Measurements from ENCODE around the gene SH3PXD2A. TPM values are rescaled to one million over a fixed set of nuclear protein-coding genes. Genes with fewer than 3 reads are reported as not detected.

SH3PXD2A gene
- polyA plus RNA-seq, 1 experiment: 50.2 TPM

DNA sequence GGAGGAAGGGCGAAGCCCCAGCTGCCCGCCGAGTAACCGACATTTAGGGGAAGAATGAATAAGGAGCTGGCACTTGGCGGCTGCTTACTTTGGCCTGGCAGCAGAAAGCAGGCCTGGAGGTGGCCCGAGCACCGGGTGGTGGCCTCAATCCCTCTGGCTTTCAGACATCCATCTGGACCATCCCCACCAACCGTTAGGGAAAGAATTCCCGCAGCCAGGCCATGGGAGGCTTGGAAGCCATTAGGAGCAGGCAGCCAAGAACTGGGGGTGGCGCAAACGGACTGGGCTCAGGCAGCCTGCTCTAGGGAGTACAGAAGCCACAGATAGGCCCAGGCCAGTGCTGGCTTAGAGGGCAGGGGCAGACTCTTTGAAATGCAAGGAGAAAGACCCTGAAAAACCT lies 229.2 kb downstream of the SH3PXD2A start:
- ChIA-PET CTCF (interaction anchor here (1.6 kb wide), 1 partner anchor 60 kb away, joined by 6 read pairs; no protein-coding TSS in a partner anchor), POLR2A (no interaction called here)
- TF ChIP-seq, protein P1, sequence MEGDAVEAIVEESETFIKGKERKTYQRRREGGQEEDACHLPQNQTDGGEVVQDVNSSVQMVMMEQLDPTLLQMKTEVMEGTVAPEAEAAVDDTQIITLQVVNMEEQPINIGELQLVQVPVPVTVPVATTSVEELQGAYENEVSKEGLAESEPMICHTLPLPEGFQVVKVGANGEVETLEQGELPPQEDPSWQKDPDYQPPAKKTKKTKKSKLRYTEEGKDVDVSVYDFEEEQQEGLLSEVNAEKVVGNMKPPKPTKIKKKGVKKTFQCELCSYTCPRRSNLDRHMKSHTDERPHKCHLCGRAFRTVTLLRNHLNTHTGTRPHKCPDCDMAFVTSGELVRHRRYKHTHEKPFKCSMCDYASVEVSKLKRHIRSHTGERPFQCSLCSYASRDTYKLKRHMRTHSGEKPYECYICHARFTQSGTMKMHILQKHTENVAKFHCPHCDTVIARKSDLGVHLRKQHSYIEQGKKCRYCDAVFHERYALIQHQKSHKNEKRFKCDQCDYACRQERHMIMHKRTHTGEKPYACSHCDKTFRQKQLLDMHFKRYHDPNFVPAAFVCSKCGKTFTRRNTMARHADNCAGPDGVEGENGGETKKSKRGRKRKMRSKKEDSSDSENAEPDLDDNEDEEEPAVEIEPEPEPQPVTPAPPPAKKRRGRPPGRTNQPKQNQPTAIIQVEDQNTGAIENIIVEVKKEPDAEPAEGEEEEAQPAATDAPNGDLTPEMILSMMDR (IDR thresholded peaks at IDR 0.05; ENCODE audit: insufficient read depth, low read depth, low read length): no peak
- Histone ChIP-seq H3K4me3 (ENCODE audit: low read depth, low read length) (no peak overlapping the region), H3K27me3 (ENCODE audit: control insufficient read depth, insufficient read depth, low read length) (no peaks in the 10 kb centered on the region), H3K36me3 (ENCODE audit: control insufficient read depth, insufficient read depth, low read length) (peaks cover 73% of the 10 kb centered on the region)
- no peak for DNase-seq (ENCODE audit: low read depth)

DNA sequence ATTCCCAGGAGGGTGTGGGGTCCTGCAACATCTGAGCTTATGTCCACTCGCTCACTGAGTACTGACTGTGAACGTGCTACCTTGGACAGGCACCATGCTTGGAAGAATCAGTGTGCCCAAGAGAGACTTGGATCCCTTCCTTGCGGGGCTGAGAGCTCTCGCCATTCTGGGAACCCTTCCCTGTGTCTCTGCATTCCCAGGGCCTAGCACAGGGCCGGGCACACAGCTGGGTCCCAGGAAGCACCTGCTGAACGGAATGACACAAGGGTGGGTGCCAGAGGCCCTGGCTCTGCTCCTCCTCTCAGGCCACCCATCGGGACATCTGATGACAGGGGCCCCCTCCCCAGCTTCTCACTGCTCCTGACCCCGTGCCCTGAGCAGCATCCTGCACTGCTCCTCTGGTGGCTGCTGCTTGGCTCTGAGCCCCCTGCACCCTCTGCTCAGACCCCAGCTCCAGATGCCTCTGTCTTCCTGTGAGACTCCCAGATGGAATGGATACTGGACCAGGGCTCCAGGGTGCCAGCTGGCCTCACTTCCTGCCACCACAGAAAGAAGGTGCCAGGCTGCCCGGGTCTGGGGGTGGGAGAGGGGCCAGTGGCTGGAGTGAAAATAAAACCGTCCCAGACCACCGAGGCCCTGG lies 232.3 kb downstream of the SH3PXD2A start:
- ChIA-PET POLR2A (no interaction called here), CTCF (interaction anchor here (0.6 to 1.0 kb wide), 2 partner anchors 30 to 73 kb away, joined by 3 to 8 read pairs; no protein-coding TSS in a partner anchor)
- H3K27me3 ChIP-seq (ENCODE audit: control insufficient read depth, insufficient read depth, low read length): no peaks in the 10 kb centered on the region
- TF ChIP-seq, protein P1 (IDR thresholded peaks at IDR 0.05; ENCODE audit: insufficient read depth, low read depth, low read length): no peak
- H3K36me3 ChIP-seq (ENCODE audit: control insufficient read depth, insufficient read depth, low read length): peaks cover 69% of the 10 kb centered on the region
- no peak for DNase-seq (ENCODE audit: low read depth)
- H3K4me3 ChIP-seq (ENCODE audit: low read depth, low read length): no peak overlapping the region

GRCh38 chr10:103622286-103622685 lies 233.1 kb downstream of the SH3PXD2A start:
- CTCF ChIA-PET: no interaction called here
- Histone ChIP-seq H3K27me3 (ENCODE audit: control insufficient read depth, insufficient read depth, low read length) (no peaks in the 10 kb centered on the region), H3K4me3 (ENCODE audit: low read depth, low read length) (no peak overlapping the region), H3K36me3 (ENCODE audit: control insufficient read depth, insufficient read depth, low read length) (peaks cover 63% of the 10 kb centered on the region)
- POLR2A ChIA-PET: no interaction called here
- DNase-seq (ENCODE audit: low read depth): no peak
- TF ChIP-seq, protein P1 (IDR thresholded peaks at IDR 0.05; ENCODE audit: insufficient read depth, low read depth, low read length): no peak

GRCh38 chr10:103621783-103622125 lies 233.6 kb downstream of the SH3PXD2A start:
- ChIA-PET CTCF (interaction anchor here (0.8 to 1.4 kb wide), 2 partner anchors 8 to 15 kb away, joined by 3 to 4 read pairs; no protein-coding TSS in a partner anchor), POLR2A (no interaction called here)
- TF ChIP-seq, protein P1 (IDR thresholded peaks at IDR 0.05; ENCODE audit: insufficient read depth, low read depth, low read length): no peak
- no peaks in the 10 kb centered on the region for H3K27me3 ChIP-seq (ENCODE audit: control insufficient read depth, insufficient read depth, low read length)
- H3K36me3 ChIP-seq (ENCODE audit: control insufficient read depth, insufficient read depth, low read length): peaks cover 61% of the 10 kb centered on the region
- no peak for DNase-seq (ENCODE audit: low read depth)
- H3K4me3 ChIP-seq (ENCODE audit: low read depth, low read length): no peak overlapping the region

- peaks cover 58% of the 10 kb centered on the region for H3K36me3 ChIP-seq (ENCODE audit: control insufficient read depth, insufficient read depth, low read length)
- POLR2A ChIA-PET: no interaction called here
- DNase-seq (ENCODE audit: low read depth): no peak
- H3K27me3 ChIP-seq (ENCODE audit: control insufficient read depth, insufficient read depth, low read length): no peaks in the 10 kb centered on the region
- CTCF ChIA-PET: interaction anchor here (0.8 to 1.8 kb wide), 4 partner anchors 9 to 65 kb away, joined by 3 to 8 read pairs (median 4); no protein-coding TSS in a partner anchor
- H3K4me3 ChIP-seq (ENCODE audit: low read depth, low read length): no peak overlapping the region
- TF ChIP-seq, protein P1 (IDR thresholded peaks at IDR 0.05; ENCODE audit: insufficient read depth, low read depth, low read length): no peak
Observed at GRCh38 chr10:103620891-103621782, 234.2 kb downstream of the SH3PXD2A start.

Data from BJ (cell line).